ENCODE data around the gene PLXDC1. TPM values are rescaled to one million over a fixed set of nuclear protein-coding genes. Genes with fewer than 3 reads are reported as not detected.

The PLXDC1 gene
- total RNA-seq, 1 experiment from 2014 or later, result 2.0 TPM

- Histone ChIP-seq H2BK120ac (ENCODE audit: low read depth, low read length, poor library complexity, severe bottlenecking) (no peak overlapping the region), H3K4ac (ENCODE audit: low read depth, low read length) (no peak overlapping the region), H2AK5ac (ENCODE audit: insufficient read length, low read length) (no peak overlapping the region), H3K4me1 (ENCODE audit: insufficient read depth, low read length) (no peaks in the 10 kb centered on the region), H3K9me3 (ENCODE audit: control insufficient read depth, low read depth, low read length) (no peaks in the 10 kb centered on the region), H3K23me2 (ENCODE audit: insufficient read length, low read depth, low read length, poor library complexity, severe bottlenecking) (no peaks in the 10 kb centered on the region), H2BK12ac (ENCODE audit: insufficient read length, low read depth, low read length) (no peak overlapping the region), H2AFZ (ENCODE audit: low read length) (no peak overlapping the region), H3K79me2 (ENCODE audit: insufficient read depth, low read length) (no peaks in the 10 kb centered on the region), H4K8ac (replicated peaks; ENCODE audit: insufficient read length, low read depth, low read length) (no peak overlapping the region), H3K79me1 (ENCODE audit: insufficient read depth, low read depth, low read length, poor library complexity, severe bottlenecking) (no peaks in the 10 kb centered on the region), H2BK15ac (ENCODE audit: low read depth, low read length) (no peak overlapping the region), H2BK20ac (ENCODE audit: low read depth, low read length, poor library complexity, severe bottlenecking) (no peak overlapping the region), H3K9ac (ENCODE audit: extremely low read depth, insufficient read length, low read length) (no peak overlapping the region), H3T11ph (ENCODE audit: low read length) (no peak overlapping the region), H3K14ac (ENCODE audit: insufficient read depth, low read length) (no peak overlapping the region), H4K91ac (ENCODE audit: insufficient read length, low read depth, low read length) (no peak overlapping the region), H3K27me3 (ENCODE audit: insufficient read depth, low read length) (no peaks in the 10 kb centered on the region), H2BK5ac (ENCODE audit: insufficient read length, low read length) (no peak overlapping the region), H3K18ac (ENCODE audit: insufficient read length, low read depth, low read length) (no peak overlapping the region), H4K20me1 (ENCODE audit: control insufficient read depth, insufficient read depth, insufficient read length) (peaks cover 4% of the 10 kb centered on the region), H3K27ac (ENCODE audit: insufficient read length, low read depth, low read length) (no peak overlapping the region), H3K23ac (ENCODE audit: insufficient read length, low read depth, low read length) (no peak overlapping the region), H3K4me2 (ENCODE audit: insufficient read depth, insufficient read length, low read length) (no peak overlapping the region), H3K56ac (ENCODE audit: insufficient read length, low read depth, low read length) (no peak overlapping the region), H4K5ac (ENCODE audit: insufficient read length, low read depth, low read length) (no peak overlapping the region)
- Mint-ChIP-seq H3K27ac (no peak overlapping the region), H3K9me3 (peaks cover 0 to 2% of the 10 kb centered on the region in 2 experiments; a peak in 1 of 5 replicates), H3K27me3 (ENCODE audit: low read depth) (peaks cover 11% of the 10 kb centered on the region), H3K36me3 (ENCODE audit: insufficient read depth in 1 of 3, low read depth in 3 of 3) (no peaks in the 10 kb centered on the region), H3K4me3 (no peak overlapping the region), H3K4me1 (peaks cover 0 to 8% of the 10 kb centered on the region in 2 experiments; a peak in 1 of 4 replicates)
- TF ChIP-seq CTCF (conservative IDR thresholded peaks at IDR 0.05), result no peak
- no peak for DNase-seq
- WGBS (ENCODE audit: extremely low coverage, insufficient read length, low lambda C conversion rate), result no CpG with 5 or more reads among the region's 3 CpGs
These were observed 35.2 kb downstream of the PLXDC1 start for GRCh38 chr17:39116224-39116623.
